PC-9 (cell line): ENCODE data around the gene LARP4B. TPM values are rescaled to one million over a fixed set of nuclear protein-coding genes. Genes with fewer than 3 reads are reported as not detected.

ENCODE experiments used
- BruUV-seq: library from RNA; stranded (reverse); fragments of 400-500 nt; replicated peaks from 2 replicates; lab custom pipeline; 2021; lab: Mats Ljungman, UMichigan
- CTCF ChIA-PET: fragments of 300-600 bp; sonication (Branson Sonifier 250); formaldehyde crosslinking; loops from one replicate; lab custom pipeline; 2022; ENCODE audit warnings: antibody characterized with exemption; lab: Charles Lee
- POLR2A ChIA-PET: fragments of 300-600 bp; sonication (Branson Sonifier 250); formaldehyde crosslinking; loops from one replicate; lab custom pipeline; 2022; ENCODE audit warnings: antibody characterized with exemption; ENCODE audit not compliant: unreplicated experiment; lab: Charles Lee
- DNase-seq, 2 experiments: peaks; one replicate each; pipeline versions ENCODE4 v3.0.0 to v3.0.0-alpha.2; 2015 to 2022; ENCODE audit warnings: mixed read lengths in 1 of 2
- H2AFZ ChIP-seq: fragments of 200-600 bp; sonication (generic); 2 replicates; pipeline ENCODE4 v1.8.1; 2017; ENCODE audit warnings: antibody characterized with exemption
- H3F3A ChIP-seq: fragments of 200-600 bp; sonication (generic); 2 replicates; pipeline ENCODE4 v1.8.1; 2017; ENCODE audit warnings: antibody characterized with exemption, mild to moderate bottlenecking, low read depth; ENCODE audit not compliant: insufficient read depth
- H3K27ac ChIP-seq: fragments of 200-600 bp; sonication (generic); 2 replicates; pipeline ENCODE4 v1.6.1; 2016; ENCODE audit warnings: mixed run types
- H3K27me3 ChIP-seq: fragments of 200-600 bp; sonication (generic); 2 replicates; pipeline ENCODE4 v1.6.1; 2016; ENCODE audit warnings: low read depth, mixed run types; ENCODE audit not compliant: insufficient read depth
- H3K36me3 ChIP-seq: fragments of 200-600 bp; sonication (generic); 2 replicates; pipeline ENCODE4 v1.6.1; 2016; ENCODE audit warnings: low read depth, mixed run types
- H3K4me1 ChIP-seq: fragments of 200-600 bp; sonication (generic); replicated peaks from 2 replicates; pipeline ENCODE4 v1.6.1; 2016; ENCODE audit warnings: mixed run types; ENCODE audit not compliant: insufficient read depth
- H3K4me2 ChIP-seq: fragments of 200-600 bp; sonication (generic); 2 replicates; pipeline ENCODE4 v1.6.1; 2017; ENCODE audit warnings: mixed run types
- H3K4me3 ChIP-seq: fragments of 200-600 bp; sonication (generic); 2 replicates; pipeline ENCODE4 v1.6.1; 2016; ENCODE audit warnings: mixed run types
- H3K79me2 ChIP-seq: fragments of 200-600 bp; sonication (generic); 2 replicates; pipeline ENCODE4 v1.6.1; 2017; ENCODE audit warnings: low read depth, mixed run types
- H3K9me2 ChIP-seq: fragments of 200-600 bp; sonication (generic); 2 replicates; pipeline ENCODE4 v1.8.1; 2017; ENCODE audit warnings: mild to moderate bottlenecking; ENCODE audit not compliant: insufficient read depth
- H3K9me3 ChIP-seq: fragments of 200-600 bp; sonication (generic); 2 replicates; pipeline ENCODE4 v1.8.1; 2016; ENCODE audit warnings: low read depth; ENCODE audit not compliant: insufficient read depth
- H4K20me1 ChIP-seq: fragments of 200-600 bp; sonication (generic); 2 replicates; pipeline ENCODE4 v1.8.1; 2017; ENCODE audit not compliant: insufficient read depth
- EZH2 ChIP-seq: fragments of 200-600 bp; sonication (generic); IDR thresholded peaks from 2 replicates; pipeline ENCODE4 v1.8.0; 2017; ENCODE audit warnings: antibody characterized with exemption, low read depth
- intact Hi-C: fragments of 100-400 bp; cut with micrococcal nuclease; formaldehyde crosslinking; loops from one replicate; pipeline ENCODE4 v1.10.0; 2022; ENCODE audit not compliant: unreplicated experiment
- total RNA-seq: library from RNA; stranded (reverse); gene quantifications from 2 replicates; pipeline ENCODE4 v1.2.3, GENCODE V29; 2021
- TF ChIP-seq, protein P1 (sequence below): fragments of 200-600 bp; sonication (generic); conservative IDR thresholded peaks from 2 replicates; pipeline ENCODE4 v1.6.1; 2017; ENCODE audit warnings: mixed run types, antibody characterized with exemption, mild to moderate bottlenecking, moderate library complexity

Gene LARP4B
- total RNA-seq, 1 experiment from 2014 or later = 93.4 TPM

DNA sequence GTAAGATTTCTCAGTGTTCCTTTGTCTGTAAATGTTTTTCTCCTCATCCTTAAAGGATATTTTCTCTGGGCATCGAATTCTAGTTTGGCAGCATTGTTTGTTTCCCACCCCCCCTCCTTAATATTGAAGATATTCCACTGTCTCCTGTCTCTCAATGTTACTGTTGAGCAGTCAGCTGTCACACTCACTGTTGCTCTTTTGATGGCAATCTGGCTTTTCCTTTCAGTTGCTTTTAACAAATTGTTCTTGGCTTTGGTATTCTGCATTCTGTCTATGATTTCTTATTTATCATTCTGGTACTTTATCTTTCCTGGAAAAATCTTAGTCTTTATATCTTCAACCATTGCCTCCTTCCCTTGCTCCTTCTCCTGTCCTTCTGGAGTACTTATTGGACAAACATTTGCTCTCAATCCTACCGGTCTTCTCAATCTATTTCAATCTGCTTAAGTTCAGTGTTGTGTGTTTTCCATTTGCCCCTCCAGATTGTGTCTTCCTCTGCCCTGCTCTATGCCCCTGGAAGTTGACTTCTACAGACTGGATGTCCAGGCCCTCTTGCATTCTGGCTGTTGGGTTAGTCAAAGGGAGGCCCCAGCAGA is 47.4 kb upstream of the LARP4B start:
- no peak overlapping the region for H3K4me3 ChIP-seq
- H3F3A ChIP-seq = no peaks in the 10 kb centered on the region
- TF ChIP-seq, protein P1, sequence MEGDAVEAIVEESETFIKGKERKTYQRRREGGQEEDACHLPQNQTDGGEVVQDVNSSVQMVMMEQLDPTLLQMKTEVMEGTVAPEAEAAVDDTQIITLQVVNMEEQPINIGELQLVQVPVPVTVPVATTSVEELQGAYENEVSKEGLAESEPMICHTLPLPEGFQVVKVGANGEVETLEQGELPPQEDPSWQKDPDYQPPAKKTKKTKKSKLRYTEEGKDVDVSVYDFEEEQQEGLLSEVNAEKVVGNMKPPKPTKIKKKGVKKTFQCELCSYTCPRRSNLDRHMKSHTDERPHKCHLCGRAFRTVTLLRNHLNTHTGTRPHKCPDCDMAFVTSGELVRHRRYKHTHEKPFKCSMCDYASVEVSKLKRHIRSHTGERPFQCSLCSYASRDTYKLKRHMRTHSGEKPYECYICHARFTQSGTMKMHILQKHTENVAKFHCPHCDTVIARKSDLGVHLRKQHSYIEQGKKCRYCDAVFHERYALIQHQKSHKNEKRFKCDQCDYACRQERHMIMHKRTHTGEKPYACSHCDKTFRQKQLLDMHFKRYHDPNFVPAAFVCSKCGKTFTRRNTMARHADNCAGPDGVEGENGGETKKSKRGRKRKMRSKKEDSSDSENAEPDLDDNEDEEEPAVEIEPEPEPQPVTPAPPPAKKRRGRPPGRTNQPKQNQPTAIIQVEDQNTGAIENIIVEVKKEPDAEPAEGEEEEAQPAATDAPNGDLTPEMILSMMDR = no peak
- TF ChIP-seq EZH2 = no peak
- CTCF ChIA-PET = no interaction called here
- H3K27ac ChIP-seq = no peak overlapping the region
- no peak overlapping the region for H3K4me2 ChIP-seq
- H3K79me2 ChIP-seq = no peaks in the 10 kb centered on the region
- H3K9me3 ChIP-seq = peaks cover 22% of the 10 kb centered on the region
- no peaks in the 10 kb centered on the region for H3K27me3 ChIP-seq
- intact Hi-C loops = no loop called here
- POLR2A ChIA-PET = no interaction called here
- no peak for DNase-seq
- no peaks in the 10 kb centered on the region for H3K4me1 ChIP-seq
- H4K20me1 ChIP-seq = no peaks in the 10 kb centered on the region
- H2AFZ ChIP-seq = no peak overlapping the region
- no peaks in the 10 kb centered on the region for H3K9me2 ChIP-seq
- no peaks in the 10 kb centered on the region for H3K36me3 ChIP-seq
- no TSS peak for BruUV-seq

DNA sequence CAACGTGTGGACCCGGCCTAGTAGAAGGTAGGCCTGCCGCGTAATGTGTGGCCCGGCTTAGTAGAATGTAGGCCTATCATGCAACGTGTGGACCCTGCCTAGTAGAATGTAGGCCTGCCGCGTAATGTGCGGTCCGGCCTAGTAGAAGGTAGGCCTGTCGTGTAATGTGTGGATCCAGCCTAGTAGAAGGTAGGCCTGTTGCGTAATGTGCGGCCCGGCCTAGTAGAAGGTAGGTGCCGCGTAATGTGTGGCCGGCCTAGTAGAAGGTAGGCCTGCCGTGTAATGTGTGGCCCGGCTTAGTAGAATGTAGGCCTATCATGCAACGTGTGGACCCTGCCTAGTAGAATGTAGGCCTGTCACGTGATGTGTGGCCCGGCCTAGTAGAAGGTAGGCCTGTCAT is 44.8 kb upstream of the LARP4B start:
- Histone ChIP-seq H3K36me3 (no peaks in the 10 kb centered on the region), H3K4me1 (no peaks in the 10 kb centered on the region), H3F3A (no peaks in the 10 kb centered on the region), H4K20me1 (no peaks in the 10 kb centered on the region), H3K27ac (no peak overlapping the region), H3K4me3 (no peak overlapping the region), H3K4me2 (no peak overlapping the region), H3K27me3 (no peaks in the 10 kb centered on the region), H3K9me2 (no peaks in the 10 kb centered on the region), H3K9me3 (peaks cover 22% of the 10 kb centered on the region), H3K79me2 (no peaks in the 10 kb centered on the region), H2AFZ (no peak overlapping the region)
- POLR2A ChIA-PET = no interaction called here
- BruUV-seq = no TSS peak
- intact Hi-C loops = no loop called here
- TF ChIP-seq EZH2 = no peak
- TF ChIP-seq, protein P1 = no peak
- DNase-seq = no peak
- CTCF ChIA-PET = no interaction called here

DNA sequence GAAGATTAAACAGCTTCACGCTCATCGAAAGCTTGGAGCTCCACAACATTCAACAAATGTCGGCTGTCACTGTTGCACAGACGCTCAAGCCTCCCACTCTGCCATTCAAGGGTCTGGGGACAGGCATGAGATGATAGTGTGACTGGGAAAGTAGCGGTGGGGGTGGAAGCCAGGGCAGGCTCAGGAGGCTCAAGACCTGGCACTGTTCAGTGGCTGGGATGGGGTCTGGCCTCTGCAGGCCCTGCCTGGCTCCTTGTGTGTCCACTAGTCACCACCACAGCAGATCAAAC is 43.2 kb upstream of the LARP4B start:
- no peak for TF ChIP-seq EZH2
- TF ChIP-seq, protein P1 = no peak
- Histone ChIP-seq H3F3A (no peaks in the 10 kb centered on the region), H3K9me3 (peaks cover 13% of the 10 kb centered on the region; the same call in 1 of the 2 replicates), H3K27me3 (no peaks in the 10 kb centered on the region), H3K9me2 (no peaks in the 10 kb centered on the region), H3K27ac (no peak overlapping the region), H4K20me1 (no peaks in the 10 kb centered on the region), H2AFZ (no peak overlapping the region), H3K36me3 (no peaks in the 10 kb centered on the region), H3K4me2 (no peak overlapping the region), H3K79me2 (no peaks in the 10 kb centered on the region), H3K4me3 (no peak overlapping the region), H3K4me1 (peaks cover 11% of the 10 kb centered on the region; the same call in 1 of the 2 replicates)
- POLR2A ChIA-PET = no interaction called here
- BruUV-seq = no TSS peak
- intact Hi-C loops = no loop called here
- CTCF ChIA-PET = no interaction called here
- DNase-seq = no peak
